Keratinocyte (primary cell): ENCODE results near the gene GIMAP7.

Experiments used
- CTCF ChIP-seq, 3 experiments: IDR thresholded peaks in 1 of 3; conservative IDR thresholded peaks in 1 of 3; optimal IDR thresholded peaks in 1 of 3; 2 replicates in 2 of 3; 3 replicates in 1 of 3; pipeline versions ENCODE3 to v1.5.1; 2011; ENCODE audit warnings: low read length in 3 of 3, mild to moderate bottlenecking in 3 of 3, moderate library complexity in 2 of 3, control low read depth in 1 of 3, inconsistent platforms in 1 of 3; ENCODE audit not compliant: insufficient read depth in 2 of 3; ENCODE audit errors: extremely low read depth in 1 of 3
- EZH2 ChIP-seq: IDR thresholded peaks from one replicate; pipeline ENCODE4 v1.6.1; 2012; ENCODE audit warnings: inconsistent platforms, mild to moderate bottlenecking, low read length, moderate library complexity

- no peak for TF ChIP-seq CTCF (optimal IDR thresholded peaks at IDR 0.05 in 1 of 3, IDR thresholded peaks at IDR 0.05 in 1 of 3, conservative IDR thresholded peaks at IDR 0.05 in 1 of 3; ENCODE audit: extremely low read depth in 1 of 3, insufficient read depth in 2 of 3, low read length in 3 of 3)
- no peak for TF ChIP-seq EZH2
Measured at GRCh38 chr7:150515248-150516147, 826 bp downstream of the GIMAP7 start.
